Kasumi-1 (cell line): ENCODE measurements around the gene TMEM250.
A peak's percentile ranks its signal among the peaks of the same experiment; 100 is the strongest.
"Not testable (repeated sequence)": the region's sequence is repeated elsewhere in the genome, so short reads cannot be mapped to it uniquely, and the experiment has no call there.

Experiments
- DNase-seq, 2 experiments: peaks; one replicate each; lab custom pipeline; 2025; lab: John Stamatoyannopoulos, UW

The TMEM250 gene

DNA sequence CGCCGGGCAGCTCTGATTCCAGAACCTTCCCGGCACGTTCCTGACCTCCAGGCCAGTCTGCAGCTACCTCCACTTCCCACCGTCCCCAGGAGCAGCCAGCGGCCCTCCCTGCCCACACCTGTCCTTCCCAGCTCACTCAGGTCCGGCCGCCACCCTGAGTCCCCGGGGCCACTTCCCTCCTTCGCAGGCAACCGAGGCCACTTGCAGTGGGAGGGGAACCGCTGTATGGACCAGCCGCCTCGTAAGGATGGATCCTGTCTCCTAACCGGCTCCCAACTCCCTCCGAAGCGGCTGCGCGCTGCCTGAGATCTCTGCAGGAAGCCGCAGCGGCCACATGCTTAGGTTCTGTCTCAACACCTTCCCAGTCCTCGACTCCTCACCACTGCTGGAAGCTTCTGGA is 7.5 kb downstream of the TMEM250 start:
- DNase-seq, result no peak

DNA sequence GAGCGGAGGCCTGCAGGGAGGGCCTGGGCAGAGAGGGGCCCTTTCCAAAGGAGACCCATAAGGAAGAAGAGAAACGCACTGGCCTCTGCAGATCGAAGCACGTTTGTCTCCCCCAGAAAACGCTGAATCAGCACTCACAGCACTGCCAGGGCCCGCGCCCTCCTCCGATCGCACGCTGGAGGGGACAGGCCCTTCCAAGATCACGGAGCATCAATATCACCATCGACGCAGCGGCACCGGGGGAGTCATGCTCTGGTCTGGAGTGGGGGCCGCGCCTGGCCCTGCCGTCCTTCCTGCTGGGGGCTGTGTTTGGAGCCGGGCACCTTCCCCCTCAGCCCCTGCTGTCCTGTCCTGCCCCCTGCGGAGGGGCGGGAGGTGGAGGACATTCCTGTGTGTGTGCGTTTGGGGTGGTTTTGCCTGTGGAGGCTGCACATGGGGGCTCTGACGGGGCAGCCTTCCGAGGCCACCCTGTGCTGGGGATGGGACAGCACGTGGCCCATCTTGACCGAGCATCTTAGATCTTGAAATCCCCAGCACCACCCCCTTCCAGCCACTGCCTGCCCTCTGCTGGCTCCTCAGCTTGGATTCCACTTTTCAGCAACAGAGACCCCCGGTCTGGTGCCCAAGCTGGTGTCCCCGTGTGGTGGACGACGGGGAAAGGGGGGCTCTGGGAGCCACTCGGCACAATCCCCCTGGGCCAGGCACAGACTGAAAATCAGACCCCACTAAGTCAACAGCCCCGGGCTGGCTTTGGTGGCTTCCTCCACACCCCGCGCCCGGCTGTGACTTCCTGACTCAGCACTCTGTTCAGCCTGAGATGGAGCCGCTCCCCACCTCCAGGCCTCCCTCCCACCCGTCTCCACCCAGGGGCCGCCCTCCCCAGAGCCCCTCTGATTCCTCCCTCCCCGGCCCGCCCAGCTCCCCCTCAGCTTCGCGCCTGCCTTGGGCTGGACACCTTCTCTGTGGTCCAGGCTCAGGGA is 8.3 kb downstream of the TMEM250 start:
- DNase-seq, result peak; percentile 24 to 51

- peak; percentile 82 to 87 for DNase-seq
Measured at GRCh38 chr9:136109351-136110081, 9.2 kb downstream of the TMEM250 start.

DNA sequence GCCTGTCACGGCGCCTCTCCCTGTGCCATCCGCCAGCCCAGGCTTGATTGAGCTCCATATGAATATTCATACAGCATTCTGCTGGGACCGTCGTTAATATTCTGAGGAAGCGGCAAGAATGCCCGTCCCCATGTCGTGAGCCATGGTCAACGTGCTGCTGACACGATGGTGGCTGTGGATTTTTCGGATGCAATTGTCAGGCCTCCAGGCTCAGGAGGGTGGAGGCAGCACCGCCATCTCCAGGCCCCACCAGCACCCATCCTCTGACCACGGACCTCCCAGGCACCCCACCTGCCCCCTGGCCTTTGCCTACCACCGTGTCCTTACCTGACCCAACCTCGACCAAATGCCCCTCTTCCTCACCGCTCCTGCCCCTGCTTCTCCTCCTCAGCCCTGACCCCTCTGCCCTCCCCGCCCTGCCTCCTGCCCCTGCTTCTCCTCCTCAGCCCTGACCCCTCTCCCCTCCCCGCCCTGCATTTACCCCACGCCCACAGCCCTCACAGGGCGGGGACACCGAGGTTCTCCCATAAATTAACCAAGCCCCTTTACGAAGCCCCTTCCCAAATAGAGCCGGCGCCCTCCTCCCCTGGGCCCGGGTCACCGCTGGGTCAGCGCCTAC is 9.9 kb downstream of the TMEM250 start:
- no peak for DNase-seq

GRCh38 chr9:136107953-136108647 is 10.6 kb downstream of the TMEM250 start:
- DNase-seq, result no peak

DNA sequence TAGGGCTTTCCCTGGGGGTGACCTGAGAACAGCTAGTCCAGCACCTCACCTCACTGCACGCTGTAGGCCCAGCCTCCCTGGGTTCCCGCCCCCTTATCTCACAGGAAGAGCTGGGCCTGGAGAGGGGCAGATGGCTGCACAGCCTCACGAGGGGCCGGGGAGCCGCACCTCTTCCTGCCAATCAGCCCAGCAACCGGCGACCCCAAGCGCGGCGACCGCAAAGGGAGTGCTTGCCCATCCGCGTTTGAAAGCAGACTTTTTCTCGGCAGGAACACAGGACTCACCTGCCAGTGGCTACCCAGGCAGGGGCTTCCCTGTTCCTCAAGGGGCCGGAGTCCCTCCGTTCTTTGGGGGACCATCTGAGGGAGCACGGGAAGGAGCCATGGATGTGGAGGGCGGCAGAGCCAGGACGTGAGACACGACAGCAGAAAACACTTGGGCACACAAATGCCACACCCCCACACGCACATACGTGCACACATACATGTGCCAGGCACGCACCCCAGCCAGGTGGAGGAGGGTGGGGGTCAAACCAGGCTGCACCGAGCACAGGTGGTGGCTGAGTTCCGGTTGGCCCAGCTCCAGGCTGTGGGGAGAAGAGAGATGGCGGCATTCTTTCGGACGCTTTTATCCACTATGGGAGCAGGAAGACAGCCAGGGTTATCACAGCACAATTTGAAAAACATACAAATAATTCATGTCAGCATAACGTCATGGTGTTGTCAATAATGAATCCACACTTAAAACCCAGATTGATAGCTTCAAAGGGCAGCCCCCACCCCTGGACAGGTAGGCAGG is 11.3 kb downstream of the TMEM250 start:
- peak; percentile 46 to 51 for DNase-seq

DNA sequence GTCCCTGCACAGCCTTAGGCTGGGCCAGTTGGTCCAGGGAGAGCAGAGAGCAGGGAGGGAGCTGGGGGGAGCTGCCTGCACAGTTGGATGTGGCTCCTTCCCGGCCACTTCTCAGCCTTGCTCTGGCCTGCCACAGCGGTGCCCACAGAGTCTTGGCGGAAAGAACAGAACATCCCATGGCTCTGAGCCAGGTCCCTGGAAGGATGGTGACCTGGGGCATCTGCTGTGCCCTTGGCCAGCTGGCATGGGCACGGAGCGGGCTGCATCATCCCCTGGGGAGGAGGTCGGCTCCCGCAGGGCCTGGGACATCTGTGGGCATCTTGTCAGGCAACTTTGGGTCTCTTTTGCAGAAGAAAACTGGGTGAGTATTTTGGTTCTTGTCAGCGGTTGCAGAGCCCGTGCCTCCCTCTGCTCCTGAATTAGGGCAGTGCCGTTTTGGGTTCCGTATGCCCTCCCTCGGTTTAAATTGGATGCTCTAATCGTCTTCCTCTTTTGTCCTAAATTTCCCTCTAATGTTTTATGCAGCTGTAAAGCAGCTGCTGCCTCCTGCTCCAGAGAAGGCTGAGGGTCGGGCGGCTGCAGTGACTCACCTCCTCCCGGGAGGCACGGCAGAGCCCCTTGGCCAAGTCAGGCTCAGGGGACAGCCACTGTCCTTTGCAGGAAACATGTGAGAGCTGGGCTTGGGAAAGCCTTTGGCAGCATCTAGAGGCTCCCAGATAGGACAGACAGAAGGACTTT is 13.1 kb downstream of the TMEM250 start:
- peak in 1 of 2 experiments; percentile 14 for DNase-seq

GRCh38 chr9:136104916-136105315 is 13.8 kb downstream of the TMEM250 start:
- DNase-seq, result no peak

GRCh38 chr9:136104488-136104800 is 14.2 kb downstream of the TMEM250 start:
- DNase-seq, result no peak

- no peak for DNase-seq
Measured at GRCh38 chr9:136103651-136104487, 14.8 kb downstream of the TMEM250 start.

DNA sequence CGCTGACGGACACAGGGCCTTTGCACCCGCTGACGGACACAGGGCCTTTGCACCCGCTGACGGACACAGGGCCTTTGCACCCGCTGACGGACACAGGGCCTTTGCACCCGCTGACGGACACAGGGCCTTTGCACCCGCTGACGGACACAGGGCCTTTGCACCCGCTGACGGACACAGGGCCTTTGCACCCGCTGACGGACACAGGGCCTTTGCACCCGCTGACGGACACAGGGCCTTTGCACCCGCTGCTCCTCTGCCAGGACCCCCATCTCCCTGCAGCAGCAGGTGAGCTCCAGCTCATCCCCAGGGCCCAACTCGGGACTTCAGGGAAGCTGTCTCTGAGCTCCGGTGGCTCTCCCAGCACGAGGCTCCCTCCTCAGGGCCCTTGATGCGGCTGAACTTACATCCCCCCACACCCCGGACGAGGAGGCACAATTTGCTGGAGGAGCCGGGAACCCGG is 17.0 kb downstream of the TMEM250 start:
- not testable (repeated sequence) for DNase-seq

DNA sequence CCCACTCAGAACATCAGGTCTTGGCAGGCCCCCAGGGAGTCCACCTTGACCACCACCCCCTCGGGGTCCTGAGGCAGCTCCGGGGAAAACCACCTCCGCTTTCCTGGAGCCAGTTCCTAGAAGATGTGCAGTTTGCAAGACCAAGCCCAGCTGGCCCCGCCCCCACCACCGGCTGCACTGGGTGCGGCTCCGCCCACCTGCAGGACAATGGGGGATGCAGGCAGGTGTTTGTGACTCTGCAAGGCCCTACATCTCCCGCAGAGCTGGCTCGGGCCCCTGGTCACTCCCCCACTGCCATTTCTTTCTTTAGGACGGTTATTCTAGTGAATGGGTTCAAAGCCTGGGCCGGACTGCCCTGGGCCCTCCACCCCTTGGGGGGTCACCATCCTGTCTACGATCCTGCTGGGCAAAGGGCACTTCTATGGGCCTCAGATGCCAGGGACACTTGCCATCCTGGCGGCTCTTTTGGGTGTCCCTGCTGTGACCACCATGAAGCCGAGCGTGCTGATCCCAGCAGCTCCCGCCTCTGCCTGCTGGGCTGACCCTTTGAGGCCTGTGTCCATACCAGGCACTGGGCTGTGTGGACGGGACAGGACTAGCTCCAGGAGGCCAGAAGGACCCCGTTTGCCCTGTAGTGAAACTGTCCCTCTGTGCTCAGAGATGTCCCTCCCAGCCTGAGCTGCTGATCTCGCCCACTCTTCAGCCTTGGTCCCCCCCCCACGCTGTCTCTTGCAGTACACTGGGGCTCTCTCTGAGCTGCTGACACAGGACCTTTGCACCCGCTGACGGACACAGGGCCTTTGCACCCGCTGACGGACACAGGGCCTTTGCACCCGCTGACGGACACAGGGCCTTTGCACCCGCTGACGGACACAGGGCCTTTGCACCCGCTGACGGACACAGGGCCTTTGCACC is 17.7 kb downstream of the TMEM250 start:
- no peak for DNase-seq

DNA sequence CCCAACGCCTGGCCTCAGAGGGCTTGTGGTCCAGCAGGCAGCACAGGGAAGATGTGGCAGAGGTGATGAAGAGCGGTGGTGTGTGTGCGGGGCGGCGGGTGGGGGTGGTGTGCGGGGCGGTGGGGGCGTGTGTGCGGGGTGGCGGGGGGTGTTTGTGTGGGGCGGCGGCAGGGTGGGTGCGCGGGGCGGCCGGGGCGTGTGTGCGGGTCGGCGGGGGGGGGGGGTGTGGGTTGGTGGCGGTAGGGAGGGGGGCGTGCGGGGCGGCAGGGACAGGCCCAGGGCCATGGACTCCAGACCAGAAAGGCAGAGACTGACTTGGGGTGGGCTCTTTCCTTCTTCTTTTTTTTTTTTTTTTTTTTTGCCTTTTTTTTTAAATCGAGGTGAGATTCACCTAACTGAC is 19.1 kb downstream of the TMEM250 start:
- DNase-seq, result no peak

DNA sequence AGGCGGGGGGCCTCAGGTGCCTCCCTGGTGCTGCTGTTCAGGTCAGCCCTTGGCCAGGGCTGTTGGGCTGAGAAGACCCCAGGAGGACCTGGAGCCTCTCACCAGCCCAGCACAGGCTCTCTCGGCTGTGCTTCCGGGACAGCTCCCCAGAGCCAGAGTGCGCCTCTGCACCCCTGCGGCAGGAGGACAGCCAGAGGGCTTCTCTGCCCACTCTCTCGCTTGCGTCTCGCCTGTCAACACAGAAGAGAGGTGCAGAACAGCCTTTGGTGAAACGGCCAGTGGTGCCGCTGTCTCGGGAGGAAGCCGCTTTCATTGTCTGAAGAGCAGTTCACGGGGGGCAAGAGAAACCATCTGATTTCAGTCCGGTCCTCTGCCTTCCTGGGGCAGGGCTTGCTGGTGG is 19.8 kb downstream of the TMEM250 start:
- DNase-seq, result no peak

DNA sequence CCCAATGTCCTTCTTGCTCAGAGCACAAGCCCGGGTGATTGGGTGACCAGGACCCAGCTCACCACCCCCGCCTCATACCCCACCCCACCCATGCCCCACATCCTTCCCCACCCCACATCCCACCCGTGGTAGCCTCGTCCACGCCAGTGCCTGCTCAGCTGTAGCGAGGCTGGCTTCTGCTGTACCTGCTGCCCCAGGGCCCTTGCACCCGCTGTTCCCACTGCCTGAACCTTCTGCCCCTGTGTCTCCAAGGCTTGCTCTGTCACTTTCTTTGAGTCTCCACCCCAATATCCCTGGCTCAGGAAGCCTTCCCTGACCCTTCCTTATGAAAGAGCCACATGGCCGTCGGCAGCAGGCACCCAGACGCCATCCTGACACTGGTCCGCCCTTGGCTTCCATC is 20.5 kb downstream of the TMEM250 start:
- no peak for DNase-seq

DNA sequence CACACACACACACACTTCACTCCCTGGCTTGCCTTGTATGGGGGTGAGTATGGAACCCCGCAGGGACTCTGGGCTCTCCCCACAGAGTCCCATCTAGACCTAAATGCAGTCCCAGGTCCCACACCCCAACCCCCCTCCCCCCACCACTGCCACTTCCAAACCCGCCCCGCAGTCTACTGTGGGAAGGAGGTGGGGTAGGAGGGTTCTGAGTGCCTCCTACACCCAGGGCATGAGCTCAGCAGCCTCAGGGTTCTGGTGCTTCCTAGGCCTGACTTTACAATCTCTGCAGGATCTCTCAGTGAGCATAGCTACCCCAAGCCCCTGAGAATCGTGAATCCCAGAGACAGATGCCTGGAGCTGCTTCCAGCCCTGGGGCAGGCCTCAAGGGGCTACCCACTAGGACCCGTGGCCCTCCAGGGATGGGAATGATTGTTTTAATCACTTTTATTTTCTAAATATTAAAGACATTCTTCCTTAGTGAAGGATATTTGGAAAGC is 22.1 kb downstream of the TMEM250 start:
- no peak for DNase-seq

- no peak for DNase-seq
Measured at GRCh38 chr9:136095070-136096058, 23.3 kb downstream of the TMEM250 start, which contains the start of gene NACC2. Gene NACC2 (minus strand): TSS chr9:136095289. CDS start chr9:136050521, 44,768 bp downstream.
